K562 (cell line): ENCODE data around the gene ZNF556. TPM values are rescaled to one million over a fixed set of nuclear protein-coding genes. Genes with fewer than 3 reads are reported as not detected.

Experiments used
- ARID2 ChIP-seq: fragments of 450-650 bp; IDR thresholded peaks from 2 replicates; pipeline ENCODE4 v1.6.1; 2017; ENCODE audit warnings: antibody characterized with exemption, mild to moderate bottlenecking
- ARID3A ChIP-seq: IDR thresholded peaks from 2 replicates; pipeline ENCODE4 v1.6.1; 2012; ENCODE audit warnings: low read depth, low read length, improper control_type of control experiment, borderline replicate concordance
- BRCA1 ChIP-seq, 2 experiments: fragments of 450-650 bp in 1 of 2; sonication (generic) in 1 of 2; formaldehyde crosslinking in 1 of 2; IDR thresholded peaks; 2 replicates each; pipeline versions ENCODE4 v1.5.0 to v1.6.1; 2017 to 2020; ENCODE audit warnings: mild to moderate bottlenecking in 1 of 2, missing genetic modification reagents in 1 of 2
- DIDO1 ChIP-seq: fragments of 450-650 bp; IDR thresholded peaks from 2 replicates; pipeline ENCODE4 v1.6.1; 2016; ENCODE audit warnings: low read depth, missing biosample characterization, missing genetic modification characterization
- DNMT1 ChIP-seq: fragments of 450-650 bp; IDR thresholded peaks from 2 replicates; pipeline ENCODE4 v1.6.1; 2016; ENCODE audit warnings: antibody characterized with exemption, mild to moderate bottlenecking
- ETS2 ChIP-seq: IDR thresholded peaks from 2 replicates; pipeline ENCODE4 v1.6.1; 2016; ENCODE audit warnings: borderline replicate concordance, missing genetic modification characterization, mild to moderate bottlenecking, moderate library complexity, missing compliant biosample characterization; ENCODE audit not compliant: poor library complexity, severe bottlenecking
- HNRNPL ChIP-seq: fragments of 200-400 bp; formaldehyde crosslinking; IDR thresholded peaks from 2 replicates; pipeline ENCODE4 v1.6.1; 2017; ENCODE audit warnings: low read depth, mild to moderate bottlenecking, low read length
- HNRNPLL ChIP-seq: fragments of 200-400 bp; formaldehyde crosslinking; IDR thresholded peaks from 2 replicates; pipeline ENCODE4 v1.6.1; 2017; ENCODE audit warnings: low read length, low read depth, mild to moderate bottlenecking; ENCODE audit not compliant: poor library complexity, severe bottlenecking
- ID3 ChIP-seq, 2 experiments: fragments of 250-450 bp in 1 of 2; fragments of 450-650 bp in 1 of 2; sonication (Bioruptor Pico) in 1 of 2; IDR thresholded peaks; 2 replicates each; pipeline versions ENCODE4 v1.6.1 to v1.8.0; 2016 to 2021; ENCODE audit warnings: mild to moderate bottlenecking in 2 of 2, moderate library complexity in 2 of 2, missing compliant biosample characterization in 1 of 2, missing genetic modification characterization in 1 of 2
- MIER1 ChIP-seq: fragments of 450-650 bp; IDR thresholded peaks from 2 replicates; pipeline ENCODE4 v1.6.1; 2016; ENCODE audit warnings: antibody characterized with exemption, mild to moderate bottlenecking, low read depth
- MXD1 ChIP-seq: fragments of 250-450 bp; sonication (Bioruptor Pico); IDR thresholded peaks from 2 replicates; pipeline ENCODE4 v1.8.0; 2021; ENCODE audit warnings: borderline replicate concordance, mild to moderate bottlenecking, moderate library complexity; ENCODE audit not compliant: poor library complexity, severe bottlenecking
- NFE2 ChIP-seq: IDR thresholded peaks from 2 replicates; pipeline ENCODE4 v1.6.1; 2014; ENCODE audit warnings: antibody characterized with exemption, low read depth
- VEZF1 ChIP-seq: fragments of 200-800 bp; sonication (Bioruptor generic); IDR thresholded peaks from 2 replicates; pipeline ENCODE4 v1.6.1; 2017; ENCODE audit warnings: missing genetic modification characterization, missing compliant biosample characterization
- ZNF121 ChIP-seq: sonication (generic); formaldehyde crosslinking; conservative IDR thresholded peaks from 2 replicates; pipeline ENCODE4 v1.8.0; 2022; ENCODE audit warnings: missing genetic modification reagents
- ZNF140 ChIP-seq: fragments of 250-450 bp; sonication (Bioruptor Pico); IDR thresholded peaks from 2 replicates; pipeline ENCODE4 v1.8.0; 2021; ENCODE audit warnings: moderate library complexity, mild to moderate bottlenecking, inconsistent platforms
- ZNF507 ChIP-seq: conservative IDR thresholded peaks from 2 replicates; pipeline ENCODE4 v1.6.1; 2017; ENCODE audit warnings: missing genetic modification characterization, missing compliant biosample characterization
- polyA plus RNA-seq, 8 experiments: library from polyadenylated mRNA; depleted of rRNA in 4 of 8; stranded (reverse) in 5 of 8; unstranded in 3 of 8; fragments of >200 nt; fragmentation: Nextera tagmentation in 2 of 8; fragmentation: Illumina TruSeq in 1 of 8; extraction: Ambion mirVana in 2 of 8; extraction: Trizol in 1 of 8; gene quantifications; 2 replicates each; pipeline versions ENCODE4 v1.2.1 to v1.2.3, GENCODE V29; 2011 to 2014; ENCODE audit warnings: inconsistent platforms in 1 of 8, missing spikeins in 1 of 8
- total RNA-seq, 7 experiments: library from RNA; depleted of rRNA in 6 of 7; stranded (reverse); fragments of >200 nt in 6 of 7; fragmentation: Illumina TruSeq in 2 of 7; extraction: Trizol in 2 of 7; gene quantifications; 2 replicates each; pipeline versions ENCODE4 v1.2.1 to v1.2.3, GENCODE V29; 2011 to 2021; ENCODE audit warnings: low replicate concordance in 1 of 7
- TF ChIP-seq, protein P1 (sequence below): fragments of 200-800 bp; sonication (Bioruptor generic); IDR thresholded peaks from 2 replicates; pipeline ENCODE4 v1.6.1; 2016; ENCODE audit warnings: missing genetic modification characterization, missing compliant biosample characterization

Gene ZNF556
- total and polyA plus RNA-seq, 9 of the 15 experiments (the other 6 are each of a cell fraction or from before 2014, with no cell fraction given) = 0.01 to 0.36 (median 0.10) TPM; not detected in 1

- TF ChIP-seq ZNF507 (tag) (no peak), HNRNPL (no peak), ARID2 (no peak), BRCA1 (IDR thresholded peaks at IDR 0.05) (no peak), BRCA1 (CRISPR knock-in tag; IDR thresholded peaks at IDR 0.05) (no peak), ARID3A (no peak), MIER1 (no peak), NFE2 (no peak), VEZF1 (CRISPR knock-in tag) (peak; percentile 47; the same call in 1 of the 2 replicates), ID3 (CRISPR knock-in tag; IDR thresholded peaks at IDR 0.05) (no peak), ID3 (tag; IDR thresholded peaks at IDR 0.05) (0 out of 2 replicates have a peak, but pooled peaks have one; percentile 57), DNMT1 (no peak), MXD1 (no peak), ZNF140 (CRISPR knock-in tag) (no peak), HNRNPLL (no peak), ETS2 (tag) (no peak), ZNF121 (CRISPR knock-in tag) (no peak), DIDO1 (peak; percentile 44; the same call in 1 of the 2 replicates)
- TF ChIP-seq, protein P1, sequence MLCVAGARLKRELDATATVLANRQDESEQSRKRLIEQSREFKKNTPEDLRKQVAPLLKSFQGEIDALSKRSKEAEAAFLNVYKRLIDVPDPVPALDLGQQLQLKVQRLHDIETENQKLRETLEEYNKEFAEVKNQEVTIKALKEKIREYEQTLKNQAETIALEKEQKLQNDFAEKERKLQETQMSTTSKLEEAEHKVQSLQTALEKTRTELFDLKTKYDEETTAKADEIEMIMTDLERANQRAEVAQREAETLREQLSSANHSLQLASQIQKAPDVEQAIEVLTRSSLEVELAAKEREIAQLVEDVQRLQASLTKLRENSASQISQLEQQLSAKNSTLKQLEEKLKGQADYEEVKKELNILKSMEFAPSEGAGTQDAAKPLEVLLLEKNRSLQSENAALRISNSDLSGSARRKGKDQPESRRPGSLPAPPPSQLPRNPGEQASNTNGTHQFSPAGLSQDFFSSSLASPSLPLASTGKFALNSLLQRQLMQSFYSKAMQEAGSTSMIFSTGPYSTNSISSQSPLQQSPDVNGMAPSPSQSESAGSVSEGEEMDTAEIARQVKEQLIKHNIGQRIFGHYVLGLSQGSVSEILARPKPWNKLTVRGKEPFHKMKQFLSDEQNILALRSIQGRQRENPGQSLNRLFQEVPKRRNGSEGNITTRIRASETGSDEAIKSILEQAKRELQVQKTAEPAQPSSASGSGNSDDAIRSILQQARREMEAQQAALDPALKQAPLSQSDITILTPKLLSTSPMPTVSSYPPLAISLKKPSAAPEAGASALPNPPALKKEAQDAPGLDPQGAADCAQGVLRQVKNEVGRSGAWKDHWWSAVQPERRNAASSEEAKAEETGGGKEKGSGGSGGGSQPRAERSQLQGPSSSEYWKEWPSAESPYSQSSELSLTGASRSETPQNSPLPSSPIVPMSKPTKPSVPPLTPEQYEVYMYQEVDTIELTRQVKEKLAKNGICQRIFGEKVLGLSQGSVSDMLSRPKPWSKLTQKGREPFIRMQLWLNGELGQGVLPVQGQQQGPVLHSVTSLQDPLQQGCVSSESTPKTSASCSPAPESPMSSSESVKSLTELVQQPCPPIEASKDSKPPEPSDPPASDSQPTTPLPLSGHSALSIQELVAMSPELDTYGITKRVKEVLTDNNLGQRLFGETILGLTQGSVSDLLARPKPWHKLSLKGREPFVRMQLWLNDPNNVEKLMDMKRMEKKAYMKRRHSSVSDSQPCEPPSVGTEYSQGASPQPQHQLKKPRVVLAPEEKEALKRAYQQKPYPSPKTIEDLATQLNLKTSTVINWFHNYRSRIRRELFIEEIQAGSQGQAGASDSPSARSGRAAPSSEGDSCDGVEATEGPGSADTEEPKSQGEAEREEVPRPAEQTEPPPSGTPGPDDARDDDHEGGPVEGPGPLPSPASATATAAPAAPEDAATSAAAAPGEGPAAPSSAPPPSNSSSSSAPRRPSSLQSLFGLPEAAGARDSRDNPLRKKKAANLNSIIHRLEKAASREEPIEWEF = no peak
Observed at GRCh38 chr19:2819540-2820111, 47.5 kb upstream of the ZNF556 start, which contains the start of gene ZNF554 (continued).
